HCEC 1CT (cell line): ENCODE results near the gene NCR3LG1.

Experiments used
- DNase-seq: peaks from one replicate; pipeline ENCODE4 v3.0.0-alpha.2; 2017

NCR3LG1 gene

GRCh38 chr11:17371614-17372013 is 20.0 kb downstream of the NCR3LG1 start:
- DNase-seq, result no peak

GRCh38 chr11:17375547-17375946 is 23.9 kb downstream of the NCR3LG1 start:
- DNase-seq, result no peak

- no peak for DNase-seq
Observed at GRCh38 chr11:17376493-17376892, 24.9 kb downstream of the NCR3LG1 start.

GRCh38 chr11:17378655-17379054 is 27.1 kb downstream of the NCR3LG1 start:
- DNase-seq, result no peak

- DNase-seq, result no peak
Observed at GRCh38 chr11:17379383-17380180, 28.0 kb downstream of the NCR3LG1 start.

- DNase-seq, result peak; percentile 34
Observed at GRCh38 chr11:17381156-17381555, 29.6 kb downstream of the NCR3LG1 start.

GRCh38 chr11:17382046-17382728 is 30.6 kb downstream of the NCR3LG1 start:
- DNase-seq, result peak; percentile 31

GRCh38 chr11:17383461-17383860 is 31.9 kb downstream of the NCR3LG1 start:
- no peak for DNase-seq

- DNase-seq, result peak; percentile 66
Observed at GRCh38 chr11:17384002-17384511, 32.5 kb downstream of the NCR3LG1 start.

GRCh38 chr11:17385492-17385891 is 33.9 kb downstream of the NCR3LG1 start:
- DNase-seq, result no peak

GRCh38 chr11:17385926-17386325 is 34.3 kb downstream of the NCR3LG1 start:
- no peak for DNase-seq

GRCh38 chr11:17386331-17387084 is 34.9 kb downstream of the NCR3LG1 start:
- peak; percentile 31 for DNase-seq

- DNase-seq, result no peak
Observed at GRCh38 chr11:17387254-17387653, 35.7 kb downstream of the NCR3LG1 start.

GRCh38 chr11:17387811-17388210 is 36.2 kb downstream of the NCR3LG1 start:
- DNase-seq, result no peak

GRCh38 chr11:17388609-17389210 is 37.1 kb downstream of the NCR3LG1 start, which contains the start of gene KCNJ11:
TSS of gene KCNJ11 (minus strand) at chr11:17388659. CDS start at chr11:17388091, 568 bp downstream.
- no peak for DNase-seq

GRCh38 chr11:17389211-17389956 is 37.8 kb downstream of the NCR3LG1 start:
- no peak for DNase-seq

GRCh38 chr11:17389957-17390649 is 38.5 kb downstream of the NCR3LG1 start:
- no peak for DNase-seq

- no peak for DNase-seq
Observed at GRCh38 chr11:17391493-17392355, 40.1 kb downstream of the NCR3LG1 start.

GRCh38 chr11:17392872-17393271 is 41.3 kb downstream of the NCR3LG1 start:
- no peak for DNase-seq

GRCh38 chr11:17393472-17393871 is 41.9 kb downstream of the NCR3LG1 start:
- no peak for DNase-seq
